Measurements from ENCODE around the gene ENPP6. TPM values are rescaled to one million over a fixed set of nuclear protein-coding genes. Genes with fewer than 3 reads are reported as not detected.
A peak's percentile ranks its signal among the peaks of the same experiment; 100 is the strongest.

Gene ENPP6
- total and polyA plus RNA-seq, 4 donors, result 0.05 to 0.08 (median 0.05) TPM; not detected in 1

- Histone ChIP-seq H3K36me3 (ENCODE audit: control insufficient read depth in 4 of 4, insufficient read depth in 3 of 4, low read depth in 1 of 4, low read length in 3 of 4) (no peaks in the 10 kb centered on the region), H3K4me1 (ENCODE audit: control insufficient read depth in 4 of 4, insufficient read depth in 4 of 4, low read length in 3 of 4) (peaks cover 13 to 32% (median 28%) of the 10 kb centered on the region in 4 donors), H3K4me3 (ENCODE audit: low read depth in 1 of 3, low read length in 3 of 3) (no peak overlapping the region), H3K9me3 (ENCODE audit: control insufficient read depth in 4 of 4, low read length in 3 of 4) (no peaks in the 10 kb centered on the region), H3K27ac (ENCODE audit: low read depth in 1 of 2, low read length in 2 of 2) (peak overlapping the region in 1 of 2 donors; percentile 13), H3K9ac (ENCODE audit: low read depth in 1 of 2, low read length in 2 of 2) (no peak overlapping the region), H3K27me3 (ENCODE audit: control insufficient read depth in 4 of 4, insufficient read depth in 4 of 4, low read length in 3 of 4) (no peaks in the 10 kb centered on the region)
- TF ChIP-seq EGR1 (IDR thresholded peaks at IDR 0.05; ENCODE audit: low read depth in 2 of 2) (no peak), NR2F2 (IDR thresholded peaks at IDR 0.05) (no peak), REST (IDR thresholded peaks at IDR 0.05) (peak; percentile 63), ZBTB33 (IDR thresholded peaks at IDR 0.05) (no peak), HNF4G (IDR thresholded peaks at IDR 0.05) (peak; percentile 84), HNF4A (conservative IDR thresholded peaks at IDR 0.05) (peak; percentile 94 to 95), CTCF (IDR thresholded peaks at IDR 0.05; ENCODE audit: low read depth, low read length, missing input control) (no peak), ATF3 (IDR thresholded peaks at IDR 0.05) (no peak), RAD21 (IDR thresholded peaks at IDR 0.05) (peak in 1 of 2 donors; percentile 32), YY1 (IDR thresholded peaks at IDR 0.05) (peak; percentile 67), GABPA (IDR thresholded peaks at IDR 0.05 in 1 of 2, conservative IDR thresholded peaks at IDR 0.05 in 1 of 2) (no peak), MAX (IDR thresholded peaks at IDR 0.05) (peak; percentile 68), SP1 (IDR thresholded peaks at IDR 0.05) (peak; percentile 86), FOXA1 (IDR thresholded peaks at IDR 0.05) (no peak), FOXA2 (IDR thresholded peaks at IDR 0.05) (no peak), JUND (IDR thresholded peaks at IDR 0.05) (peak in 1 of 2 donors; percentile 42), TAF1 (conservative IDR thresholded peaks at IDR 0.05) (no peak), RXRA (IDR thresholded peaks at IDR 0.05) (peak; percentile 58 to 84)
- DNase-seq (ENCODE audit: low spot score), result peak; percentile 40
- 28% methylated on average over 5 of the region's 5 CpGs for WGBS
Observed at GRCh38 chr4:184064877-184065276, 152.8 kb downstream of the ENPP6 start.
